ENCODE results near the gene CPT1B.
"Not testable (repeated sequence)": the region's sequence is repeated elsewhere in the genome, so short reads cannot be mapped to it uniquely, and the experiment has no call there.

CPT1B gene

DNA sequence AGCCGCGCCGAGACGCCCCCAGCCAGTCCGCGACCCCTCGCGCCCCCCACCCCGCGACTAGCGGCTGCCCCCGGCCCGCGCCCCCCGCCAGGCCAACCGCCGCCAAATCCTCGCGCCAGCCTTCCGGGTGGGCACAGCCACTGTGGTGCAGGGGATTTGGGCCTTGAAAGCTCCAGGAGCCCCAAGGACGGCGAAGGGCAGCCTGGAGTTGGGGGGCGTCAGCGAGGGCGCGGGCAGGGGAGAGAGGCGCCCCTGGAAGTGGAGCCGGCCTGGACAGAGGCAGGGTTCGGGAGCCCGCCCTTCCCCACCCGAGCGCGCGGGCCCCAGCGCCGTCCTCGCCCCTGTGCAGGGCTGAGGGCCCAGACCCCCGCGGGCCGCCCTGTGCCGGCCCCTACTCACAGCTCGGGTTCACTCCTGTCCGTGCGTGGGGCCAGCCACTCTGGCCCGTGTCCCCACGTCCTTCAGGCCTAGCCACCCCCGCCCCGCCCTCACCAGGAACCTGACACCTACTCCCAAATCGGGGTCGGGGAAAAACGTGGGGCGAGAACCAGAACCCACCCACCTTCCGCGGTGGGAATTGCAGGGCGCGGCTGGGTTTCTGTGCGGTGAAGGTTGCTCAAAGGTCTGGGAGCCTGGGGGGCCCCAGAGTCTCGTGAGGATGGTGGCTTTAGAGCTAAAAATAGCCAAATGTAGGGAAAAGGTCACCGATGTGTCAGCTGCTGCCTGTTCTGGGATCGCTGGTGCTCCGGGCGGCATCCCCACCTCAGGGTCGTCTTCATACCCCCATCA, at the start of gene CPT1B:
Gene CPT1B, minus strand, starts transcription at position 441 of the 789 bp plus-strand sequence. CDS start 512 bp downstream, outside the sequence.
- DNase-seq (ENCODE audit: low read depth in 2 of 2): no peak

DNA sequence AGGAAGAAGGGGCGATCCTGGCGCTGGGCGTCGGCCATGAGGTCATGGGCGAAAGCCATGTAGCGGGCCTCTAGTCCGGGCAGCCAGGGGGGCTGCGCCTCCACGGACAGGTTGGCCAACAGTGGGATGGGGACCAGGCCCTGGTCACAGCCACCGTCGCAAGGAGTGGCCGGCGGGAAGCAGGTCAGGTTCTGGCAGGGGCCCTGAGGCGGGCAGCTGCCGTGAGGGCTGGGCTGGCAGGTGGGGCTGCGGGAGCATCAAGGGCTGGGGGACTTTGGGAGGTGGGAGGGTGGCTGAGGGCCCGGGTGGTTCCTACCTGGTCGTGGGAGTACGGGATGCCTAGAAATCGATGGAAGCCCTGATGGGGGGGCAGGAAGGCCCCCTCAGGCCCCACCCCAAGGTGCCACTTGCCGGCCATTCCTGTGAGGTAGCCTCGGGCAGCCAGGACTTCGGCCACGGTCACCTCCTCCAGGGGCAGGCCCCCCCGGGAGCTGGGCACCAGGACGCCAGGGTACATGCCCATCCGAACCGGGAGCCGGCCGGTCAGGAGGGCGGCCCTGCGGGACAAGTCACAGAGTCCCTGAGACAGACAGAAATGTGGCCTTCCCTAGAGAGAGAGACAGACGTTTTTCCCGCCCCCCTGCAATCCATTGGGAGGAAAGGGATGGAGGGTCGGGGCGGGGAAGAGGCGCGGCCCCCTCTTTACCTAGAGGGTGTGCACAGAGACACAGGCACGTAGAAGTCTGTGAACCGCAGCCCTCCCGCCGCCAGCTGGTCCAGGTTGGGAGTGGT, 48.8 kb upstream of the CPT1B start:
- DNase-seq (ENCODE audit: low read depth in 2 of 2): no peak

DNA sequence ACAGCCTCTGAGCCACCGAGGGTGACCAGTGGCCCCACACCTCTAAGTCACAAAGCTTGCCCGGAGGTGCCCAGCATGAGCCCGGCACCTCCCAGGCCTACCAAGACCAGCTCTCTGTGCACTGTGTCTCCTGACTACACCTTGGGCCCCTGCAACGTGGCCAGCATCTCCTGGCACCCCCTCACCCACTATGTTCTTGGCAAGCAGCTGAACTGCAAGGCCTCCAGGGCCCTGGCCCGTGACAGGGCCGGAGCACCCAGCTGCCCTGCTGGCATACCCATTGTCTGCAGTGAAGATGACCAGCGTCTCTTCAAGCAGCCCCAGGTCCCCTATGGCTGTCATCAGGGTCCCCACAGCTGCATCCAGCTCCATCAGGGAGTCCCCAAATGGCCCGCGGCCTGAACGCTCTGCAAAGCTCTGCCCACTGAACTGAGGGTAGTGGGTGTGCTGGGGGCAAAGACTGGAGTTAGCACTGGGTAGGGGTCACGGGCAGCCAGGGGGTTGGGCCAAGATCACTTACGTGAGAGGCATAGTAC, 48.2 kb upstream of the CPT1B start:
- DNase-seq (ENCODE audit: low read depth in 2 of 2): no peak

DNA sequence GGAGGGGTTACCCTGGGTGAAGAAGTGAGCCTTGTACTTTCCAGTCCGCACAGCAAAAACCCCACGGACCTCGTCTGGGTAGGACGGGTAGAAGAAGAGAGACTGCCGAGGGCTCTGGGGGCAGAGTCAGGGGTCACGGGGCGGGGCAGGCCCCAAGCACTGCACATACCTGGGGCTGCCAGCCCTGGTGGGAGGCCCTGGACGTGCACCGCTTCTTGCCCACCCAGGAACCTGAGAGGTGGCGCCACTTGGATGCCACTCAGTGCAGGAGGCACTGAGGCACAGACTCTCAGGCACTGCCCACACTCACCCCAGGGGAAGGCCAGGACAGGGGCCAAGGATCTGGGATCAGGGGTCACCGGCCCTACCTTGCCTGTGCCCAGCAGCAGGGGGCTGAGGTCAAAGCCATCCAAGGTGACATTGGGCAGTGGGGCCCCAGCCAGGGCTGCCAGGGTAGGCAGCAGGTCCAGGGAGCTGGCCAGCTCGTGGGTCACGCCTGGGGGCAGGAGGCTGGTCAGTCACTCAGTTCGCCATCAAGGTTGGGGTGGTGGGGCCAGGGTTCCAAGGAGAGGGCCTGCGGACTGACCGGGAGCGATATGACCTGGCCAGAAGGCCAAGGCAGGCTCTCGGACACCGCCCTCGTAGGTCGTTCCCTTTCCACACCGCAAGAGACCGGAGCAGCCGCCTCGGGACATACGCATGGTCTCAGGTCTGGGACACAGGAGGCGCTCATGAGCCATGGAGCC, 47.5 kb upstream of the CPT1B start:
- DNase-seq (ENCODE audit: low read depth in 2 of 2): no peak

DNA sequence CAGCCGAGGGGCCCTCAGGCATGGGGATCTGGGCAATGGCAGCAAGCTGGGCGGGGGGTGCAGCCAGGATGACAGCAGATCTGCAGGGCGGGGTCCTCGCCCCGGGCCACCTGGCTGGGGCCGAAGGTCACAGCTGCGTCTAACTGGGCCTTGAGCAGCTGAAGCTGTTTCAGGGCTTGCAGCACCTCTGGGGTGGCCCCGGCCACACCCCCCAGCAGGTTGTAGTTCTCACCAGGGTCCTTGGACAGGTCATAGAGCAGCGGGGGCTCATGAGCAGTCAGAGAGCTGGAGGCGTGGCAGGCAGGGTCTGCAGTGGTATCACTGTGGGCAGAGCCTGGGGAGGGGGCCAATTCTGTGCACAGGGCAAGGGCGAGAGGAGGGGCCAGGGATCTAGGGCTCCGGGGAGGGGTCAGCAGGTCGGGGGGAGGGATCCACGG, 46.9 kb upstream of the CPT1B start:
- DNase-seq (ENCODE audit: low read depth in 2 of 2): no peak

DNA sequence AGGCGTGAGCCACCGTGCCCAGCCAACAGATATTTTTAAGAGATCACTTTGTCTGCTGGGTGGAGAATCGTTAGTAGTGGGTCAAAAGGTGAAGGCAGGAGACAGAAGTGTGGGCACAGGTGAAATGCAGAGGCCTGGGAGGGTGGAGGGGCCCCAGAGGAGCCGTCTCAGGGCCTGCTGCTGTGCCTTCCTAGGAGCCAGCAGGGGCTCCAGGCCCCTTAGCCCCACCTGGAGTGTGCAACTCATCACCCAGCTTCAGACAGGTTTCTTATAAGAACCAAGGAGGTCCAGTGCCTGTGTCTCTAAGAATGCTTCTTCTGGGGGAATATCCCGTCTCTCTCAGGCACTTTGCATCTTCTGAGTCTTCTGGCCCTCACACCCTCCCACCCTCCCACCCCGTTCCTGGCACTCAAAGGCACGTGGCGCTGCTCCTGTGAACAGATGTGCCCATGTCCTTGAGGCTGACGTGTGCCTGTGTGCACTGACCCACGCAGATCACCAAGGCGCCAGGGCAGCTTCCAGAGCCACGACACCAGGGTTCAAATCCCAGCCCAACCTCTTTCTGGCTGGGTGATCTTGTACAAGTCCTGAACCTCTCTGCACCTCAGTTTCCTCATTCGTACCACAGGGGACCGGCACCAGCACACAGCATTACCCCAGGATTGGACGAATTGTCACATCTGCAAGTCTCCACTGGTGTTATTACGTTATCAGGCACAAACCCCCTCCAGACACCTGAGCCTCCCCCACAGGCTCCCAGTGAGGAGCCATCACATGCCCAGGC, 46.3 kb upstream of the CPT1B start:
- DNase-seq (ENCODE audit: low read depth in 2 of 2): no peak

DNA sequence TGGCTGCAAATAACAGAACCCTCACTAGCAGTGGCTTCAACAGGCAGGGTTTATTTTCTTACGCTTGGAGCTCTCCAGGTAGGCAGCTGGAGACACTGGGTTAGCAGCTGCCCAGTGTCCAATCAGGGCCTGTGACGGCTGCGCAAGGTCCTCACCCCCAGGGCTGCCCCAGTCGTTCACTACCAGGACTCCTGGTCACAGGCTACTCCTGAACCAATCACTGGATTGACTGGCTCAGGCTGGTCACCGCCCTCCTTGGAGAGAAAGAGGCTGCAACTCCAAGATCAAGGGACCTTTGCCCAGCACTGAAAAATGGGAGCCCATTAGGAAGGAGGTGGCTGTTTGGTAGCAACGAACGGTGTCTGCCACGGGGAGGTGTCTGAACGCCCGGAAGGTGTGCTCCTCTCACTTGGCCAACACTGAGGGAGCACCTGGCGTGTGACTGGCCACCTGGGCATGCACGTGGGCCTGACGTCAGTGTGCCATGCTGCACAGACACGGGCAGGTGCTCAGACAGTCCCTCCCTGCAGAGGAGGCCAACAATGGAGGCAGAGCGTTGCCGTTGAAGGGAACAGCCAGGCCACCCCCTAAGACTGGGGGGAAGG, 44.6 kb upstream of the CPT1B start:
- DNase-seq (ENCODE audit: low read depth in 2 of 2): no peak

DNA sequence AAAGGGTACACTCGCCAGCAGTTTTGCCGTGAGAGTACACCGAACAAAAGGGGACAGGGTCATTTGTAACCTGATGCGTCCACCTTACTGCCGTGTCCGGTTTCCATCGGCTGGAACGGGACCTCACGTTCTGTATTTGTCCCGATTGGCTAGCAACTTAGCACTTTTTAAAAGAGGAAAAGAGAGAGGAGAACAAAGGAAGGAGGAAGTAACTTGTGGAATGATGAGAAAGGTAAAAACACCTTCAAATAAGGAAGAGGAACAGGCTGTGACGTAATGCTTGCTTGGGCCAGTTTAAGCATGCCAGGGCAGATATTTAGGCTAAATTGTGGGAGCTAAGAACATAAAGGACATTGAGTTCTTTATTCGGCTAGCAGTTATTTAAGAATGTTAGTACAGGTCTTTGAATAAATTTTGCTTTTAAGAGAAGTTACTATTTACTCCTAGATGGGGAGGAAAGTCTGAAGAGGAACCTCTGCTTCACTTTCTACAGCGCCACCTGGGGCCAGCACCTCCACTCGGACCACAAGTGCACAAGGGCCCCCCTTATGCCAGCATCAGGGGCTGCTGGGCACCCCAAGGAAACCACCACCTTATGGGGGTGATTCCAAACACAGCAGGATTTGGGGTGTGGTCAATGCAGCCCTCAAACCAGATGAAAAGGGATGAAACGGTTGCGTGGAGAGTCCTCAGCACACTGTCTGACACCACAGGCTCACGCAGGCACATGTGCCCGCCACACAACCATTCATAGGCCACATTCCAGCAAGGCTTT, 43.9 kb upstream of the CPT1B start:
- DNase-seq (ENCODE audit: low read depth in 2 of 2): no peak

DNA sequence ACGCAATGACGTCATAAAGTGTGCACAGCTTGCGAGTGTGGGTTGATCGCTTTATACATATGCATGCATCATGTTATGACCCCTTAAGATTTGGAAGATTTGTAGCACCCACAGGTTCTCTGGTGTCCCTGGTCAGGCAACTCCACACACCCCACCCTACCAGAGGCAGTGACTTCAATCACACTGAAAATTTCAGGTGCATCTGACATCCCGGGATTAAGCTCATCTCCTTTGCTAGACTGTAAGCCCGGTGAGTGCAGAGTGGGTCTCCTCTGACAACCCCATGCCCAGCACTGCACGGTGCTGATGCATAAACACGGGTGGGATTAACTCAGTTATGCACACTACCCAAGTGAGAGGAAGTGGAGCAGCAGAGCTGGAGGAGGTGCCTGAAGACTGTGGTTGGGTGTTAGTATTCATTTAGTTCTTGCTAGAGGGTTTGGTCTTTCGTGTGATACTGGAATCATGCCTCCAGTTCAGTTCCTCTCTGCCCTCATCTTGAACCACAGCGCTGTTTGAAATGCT, 43.2 kb upstream of the CPT1B start:
- no peak for DNase-seq (ENCODE audit: low read depth in 2 of 2)

DNA sequence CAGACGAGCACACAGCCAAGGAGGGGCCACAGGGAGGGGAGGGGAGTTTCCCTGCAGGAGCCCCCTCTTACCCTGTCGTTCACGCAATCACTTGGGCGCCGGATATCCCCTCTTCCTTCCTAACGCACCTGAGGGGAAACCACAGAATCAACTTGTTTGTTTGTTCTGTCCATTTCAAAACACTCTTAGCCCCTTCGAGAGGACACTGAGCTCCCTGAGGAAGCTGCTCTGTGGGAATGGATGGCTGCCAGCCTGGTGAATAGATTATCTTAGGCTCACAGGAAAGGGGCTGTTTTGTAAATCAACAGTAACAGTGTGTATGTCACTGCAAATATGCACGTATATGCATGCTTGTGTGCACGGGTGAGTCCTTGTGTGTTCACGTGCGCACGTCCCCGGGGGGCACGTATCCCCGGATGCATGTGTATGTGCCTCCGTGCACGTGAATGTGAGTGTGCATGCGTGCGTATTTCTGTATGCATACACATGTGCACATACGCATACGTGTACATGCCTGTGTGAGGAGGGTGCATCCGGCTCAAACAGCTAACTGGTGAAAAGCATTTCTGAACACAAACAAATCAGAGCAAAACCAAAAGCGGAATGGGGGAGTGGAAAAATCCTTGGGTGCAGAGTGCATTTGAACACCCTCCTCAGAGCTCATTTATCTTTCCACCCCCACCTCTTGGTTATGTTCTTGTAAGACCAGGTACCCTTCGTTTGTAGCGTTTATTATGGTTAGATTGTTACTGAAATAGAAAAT, 42.5 kb upstream of the CPT1B start:
- DNase-seq (ENCODE audit: low read depth in 2 of 2): peak; percentile 71 to 80

DNA sequence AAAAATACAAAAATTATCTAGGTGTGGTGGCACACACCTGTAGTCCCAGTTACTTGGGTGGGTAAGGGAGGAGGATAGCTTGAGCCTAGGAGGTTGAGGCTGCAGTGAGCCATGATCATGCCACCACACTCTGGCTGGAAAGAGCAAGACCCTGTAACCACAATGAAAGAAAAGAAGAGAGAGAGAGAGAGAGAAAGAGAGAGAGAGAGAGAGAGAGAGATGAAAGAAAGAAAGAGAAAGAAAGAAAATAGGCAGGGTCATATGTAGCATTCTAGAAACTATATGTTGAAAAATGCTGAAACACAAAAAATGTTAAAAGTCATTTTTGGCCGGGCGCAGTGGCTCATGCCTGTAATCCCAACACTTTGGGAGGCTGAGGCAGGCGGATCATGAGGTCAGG, 36.1 kb upstream of the CPT1B start:
- DNase-seq (ENCODE audit: low read depth in 2 of 2): not testable (repeated sequence)

DNA sequence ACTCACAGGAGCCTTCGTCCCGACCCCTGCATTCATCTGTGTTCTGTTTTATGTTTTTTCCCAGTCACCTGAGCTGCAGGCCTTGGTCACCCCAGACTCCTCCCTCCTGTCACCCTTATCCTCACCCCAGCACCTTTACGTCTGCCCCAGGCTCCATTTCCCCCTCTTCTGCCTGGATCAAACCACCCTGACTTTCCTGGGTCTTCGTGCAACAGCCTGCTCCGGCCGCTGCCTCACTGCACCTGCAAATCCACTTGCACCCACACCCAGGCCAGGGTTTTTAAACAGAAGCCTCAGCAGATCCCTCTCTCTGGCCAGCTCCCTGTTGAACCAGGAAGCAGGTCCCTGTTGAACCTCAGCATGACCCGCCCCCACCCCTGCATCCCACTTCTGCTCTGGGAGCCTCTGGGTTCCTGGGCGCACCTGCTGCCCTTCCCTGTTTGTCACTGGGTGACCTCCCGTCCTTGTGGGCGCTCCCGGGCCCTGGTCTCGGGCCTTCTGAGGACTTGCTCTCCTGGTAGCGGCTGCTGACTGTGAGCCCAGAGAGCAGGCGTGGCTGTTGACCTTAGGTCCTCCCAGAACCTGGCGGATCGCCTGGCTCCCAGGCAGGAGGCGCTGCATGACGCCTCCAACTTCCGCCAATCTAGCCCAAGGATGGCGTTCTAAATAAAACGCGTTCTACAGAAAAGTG, 35.2 kb upstream of the CPT1B start:
- no peak for DNase-seq (ENCODE audit: low read depth in 2 of 2)

DNA sequence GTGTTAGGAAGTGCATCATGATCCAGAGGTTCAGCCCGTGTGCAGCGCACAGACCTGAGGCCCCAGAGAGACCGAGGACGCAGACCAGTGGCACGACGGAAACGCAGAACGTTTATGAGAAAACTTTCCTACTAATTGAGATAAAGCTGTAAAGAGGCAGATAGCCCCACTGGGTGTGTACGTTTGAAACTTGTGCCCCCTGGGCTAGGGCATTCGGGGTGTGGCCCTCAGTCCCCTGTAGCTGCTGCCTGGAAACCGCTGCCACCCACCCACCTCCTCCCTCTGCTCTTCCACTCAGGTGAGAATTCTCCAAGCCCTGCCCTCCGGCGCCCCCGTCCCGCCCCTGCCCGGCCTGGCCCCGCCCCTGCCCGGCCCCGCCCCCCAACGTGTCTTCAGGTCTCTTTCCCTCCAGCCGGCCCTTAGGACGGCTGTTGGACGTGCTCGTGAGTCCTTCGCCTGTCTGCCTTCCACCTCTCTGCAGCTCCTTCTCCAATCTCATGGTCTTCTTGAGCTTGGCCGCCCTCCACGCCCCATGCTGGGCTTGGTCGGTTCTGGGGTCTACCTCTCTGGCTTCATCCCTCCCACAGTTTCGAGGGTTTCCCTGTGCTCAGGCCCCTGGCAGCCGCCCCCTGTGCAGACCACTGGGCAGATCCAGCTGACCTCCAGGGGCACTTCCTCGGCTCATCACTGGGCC, 34.4 kb upstream of the CPT1B start:
- DNase-seq (ENCODE audit: low read depth in 2 of 2): no peak

DNA sequence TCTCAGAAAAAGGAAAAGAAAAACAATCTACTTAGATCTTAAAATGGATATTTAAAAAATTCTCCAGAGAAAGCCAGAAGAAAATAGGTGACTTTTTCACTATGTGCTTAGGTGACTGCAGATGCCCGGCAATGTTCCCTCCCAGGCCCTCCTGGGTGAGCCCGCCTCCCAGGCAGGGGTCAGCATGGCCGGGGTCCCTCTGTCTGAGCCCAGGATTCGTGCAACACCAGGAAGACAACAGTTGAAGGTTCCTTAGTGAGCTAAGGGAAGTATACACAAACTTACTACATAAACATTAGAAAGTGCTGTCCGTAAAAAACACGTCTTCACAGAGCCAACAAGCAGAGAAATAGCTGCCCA, 33.9 kb upstream of the CPT1B start:
- no peak for DNase-seq (ENCODE audit: low read depth in 2 of 2)

DNA sequence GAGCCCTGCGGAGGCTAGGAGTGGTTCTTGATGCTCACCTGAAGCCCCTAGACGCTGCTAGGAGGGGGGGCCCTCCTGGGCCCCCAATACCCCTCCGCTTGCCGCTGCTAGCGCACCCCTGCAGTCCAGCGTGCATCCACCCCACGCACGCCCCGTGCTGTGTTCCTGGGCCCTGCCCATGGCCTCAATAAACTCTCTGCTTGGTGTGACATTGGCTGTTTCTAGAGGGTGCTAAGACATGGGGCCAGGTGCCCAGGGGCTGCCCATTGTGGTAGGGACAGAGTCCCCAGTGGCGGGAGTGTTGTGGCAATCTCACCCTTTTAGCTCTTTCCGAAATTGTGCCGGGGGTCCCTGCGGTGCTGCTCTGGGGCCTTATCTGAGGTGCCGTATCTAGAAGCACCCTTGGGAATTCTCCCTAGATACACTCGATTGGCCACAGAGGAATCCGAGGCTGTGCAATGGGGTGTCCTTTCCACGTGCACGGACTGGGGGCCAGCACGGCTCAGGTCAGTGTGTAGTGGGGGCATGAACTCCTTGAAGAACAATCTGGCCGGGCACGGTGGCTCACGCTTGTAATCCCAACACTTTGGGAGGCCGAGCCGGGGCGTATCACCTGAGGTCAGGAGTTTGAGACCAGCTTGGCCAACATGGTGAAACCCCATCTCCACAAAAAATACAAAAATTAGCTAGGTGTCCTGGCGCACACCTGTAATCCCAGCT, 33.3 kb upstream of the CPT1B start:
- DNase-seq (ENCODE audit: low read depth in 2 of 2): no peak

DNA sequence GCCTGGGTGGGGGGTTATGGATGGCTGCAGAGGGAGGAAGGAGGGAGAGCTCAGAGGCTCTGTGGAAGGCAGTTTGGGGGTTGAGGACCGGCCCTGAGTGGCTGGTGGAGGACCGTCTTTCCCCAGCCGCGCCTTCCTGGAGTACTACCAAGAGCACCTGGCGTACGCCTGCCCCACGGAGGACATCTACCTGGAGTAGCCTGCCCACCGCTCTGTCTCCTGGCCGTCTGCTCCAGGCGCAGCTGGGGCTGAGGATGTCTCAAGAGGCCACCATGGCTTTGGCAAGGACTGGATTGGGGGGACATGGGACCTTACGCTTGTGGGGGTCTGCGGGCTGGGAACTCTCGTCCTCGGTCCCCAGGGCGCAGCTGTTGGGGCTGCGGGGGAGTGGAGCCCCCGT, 32.4 kb upstream of the CPT1B start:
- DNase-seq (ENCODE audit: low read depth in 2 of 2): no peak

DNA sequence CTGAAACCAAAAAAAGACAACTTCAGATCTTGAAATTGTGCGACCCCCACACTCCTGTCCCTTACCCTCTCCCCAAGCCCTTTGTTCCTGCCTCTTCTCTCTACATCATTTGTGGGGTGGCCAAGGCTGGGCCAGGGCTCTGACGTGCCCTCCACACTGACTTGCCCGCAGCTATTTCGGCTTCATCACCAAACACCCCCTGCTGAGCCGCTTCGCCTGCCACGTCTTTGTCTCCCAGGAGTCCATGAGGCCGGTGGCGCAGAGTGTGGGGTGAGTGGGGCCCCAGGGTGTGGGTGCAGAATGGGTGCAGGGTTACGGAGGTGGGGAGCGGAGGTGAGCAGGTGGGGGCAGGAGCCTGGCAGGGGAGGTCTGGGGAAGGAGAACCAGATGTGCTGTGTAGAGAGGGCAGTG, 31.8 kb upstream of the CPT1B start:
- DNase-seq (ENCODE audit: low read depth in 2 of 2): no peak

Measured in stimulated activated CD8-positive, alpha-beta memory T cell treated with anti-CD3 and anti-CD28 coated beads, Interleukin-7, amount 100 ng/mL, for 4 hours (primary cell).